Medulla oblongata (tissue), 1 donor: ENCODE results near the gene KRT9.

Experiments used
- DNase-seq: peaks from one replicate; pipeline ENCODE4 v3.0.0-alpha.2; 2015; ENCODE audit errors: extremely low spot score

Gene KRT9

DNA sequence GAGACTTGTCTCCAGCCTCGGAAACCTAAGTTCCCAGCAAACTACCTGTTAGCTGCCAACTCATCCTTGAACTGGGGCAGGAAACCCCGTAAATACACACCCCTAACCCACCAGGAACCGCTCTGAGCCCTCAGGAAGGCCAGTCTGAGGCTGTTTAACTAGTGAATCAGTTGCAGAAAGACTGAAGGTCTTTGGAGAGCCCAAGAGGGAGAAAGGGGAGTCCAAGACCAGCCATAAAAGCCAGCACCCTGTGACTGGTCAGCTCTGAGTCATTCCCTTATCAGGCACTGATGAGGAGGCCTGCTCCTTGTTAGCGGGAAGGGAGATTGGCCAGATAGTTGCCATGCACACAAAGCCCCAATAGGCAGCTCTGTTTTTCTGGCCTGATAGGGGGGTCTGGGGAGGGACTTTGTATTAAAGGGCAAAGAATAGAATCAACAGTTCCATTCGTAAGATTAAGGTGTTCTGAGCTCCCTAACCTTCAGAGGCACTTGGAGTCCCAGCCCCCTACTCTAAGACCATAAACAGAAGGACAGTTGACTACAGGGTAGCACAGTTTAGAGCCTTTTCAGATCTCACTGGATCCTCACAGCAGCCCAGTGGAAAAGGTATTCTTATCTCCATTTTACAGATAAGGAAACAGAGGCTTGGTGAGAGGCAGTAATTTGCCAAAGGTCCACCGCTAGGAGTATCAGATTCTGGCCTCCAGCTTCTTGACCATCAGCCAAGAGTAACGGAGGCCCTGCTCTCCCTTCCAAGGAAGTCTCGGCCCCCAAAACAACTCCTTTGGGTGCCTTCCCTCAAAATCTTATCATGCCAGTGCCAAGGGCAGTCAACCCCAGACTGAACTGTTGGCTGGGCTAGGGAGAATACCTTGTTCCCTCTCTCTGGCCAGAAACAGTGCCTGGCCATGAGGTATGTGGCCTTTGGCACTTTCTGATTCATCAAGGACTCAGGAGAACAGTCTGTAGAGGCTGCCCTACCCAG is 41.5 kb downstream of the KRT9 start:
- DNase-seq, result no peak

GRCh38 chr17:41529491-41529915 is 42.4 kb downstream of the KRT9 start:
- no peak for DNase-seq

GRCh38 chr17:41528959-41529353 is 42.9 kb downstream of the KRT9 start:
- DNase-seq, result no peak

- DNase-seq, result no peak
Measured at GRCh38 chr17:41527063-41528023, 44.5 kb downstream of the KRT9 start.

DNA sequence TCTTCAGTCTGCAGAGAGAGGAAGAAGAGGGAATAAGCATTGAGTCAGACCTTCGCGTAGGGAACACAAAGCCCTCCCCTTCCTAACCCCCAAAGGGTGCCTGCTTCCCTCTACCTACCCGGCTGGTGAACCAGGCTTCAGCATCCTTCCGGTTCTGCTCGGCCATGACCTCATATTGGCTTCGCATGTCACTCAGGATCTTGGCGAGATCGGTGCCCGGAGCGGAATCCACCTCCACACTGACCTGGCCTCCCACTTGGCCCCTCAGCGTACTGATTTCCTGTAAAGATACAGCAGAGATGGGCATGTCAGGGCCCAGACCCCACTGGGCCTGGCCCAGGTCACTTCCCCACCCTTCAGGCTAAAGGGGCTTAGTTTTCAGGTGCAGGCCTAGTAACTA is 47.6 kb downstream of the KRT9 start:
- no peak for DNase-seq

DNA sequence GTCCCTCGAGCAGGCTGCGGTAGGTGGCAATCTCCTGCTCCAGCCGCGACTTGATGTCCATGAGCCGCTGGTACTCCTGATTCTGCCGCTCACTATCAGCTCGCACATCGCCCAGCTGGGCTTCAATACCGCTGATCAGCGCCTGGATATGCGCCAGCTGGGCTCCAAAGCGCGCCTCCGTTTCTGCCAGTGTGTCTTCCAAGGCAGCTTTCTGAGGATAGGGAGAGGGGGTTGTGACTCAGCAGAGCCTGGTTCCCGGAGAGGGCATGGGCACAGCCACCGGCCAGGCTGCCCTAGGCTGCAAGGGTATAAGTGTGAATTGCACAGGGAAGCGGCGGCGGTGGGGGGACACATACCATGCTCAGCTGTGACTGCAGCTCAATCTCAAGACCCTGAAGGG is 48.1 kb downstream of the KRT9 start:
- no peak for DNase-seq

DNA sequence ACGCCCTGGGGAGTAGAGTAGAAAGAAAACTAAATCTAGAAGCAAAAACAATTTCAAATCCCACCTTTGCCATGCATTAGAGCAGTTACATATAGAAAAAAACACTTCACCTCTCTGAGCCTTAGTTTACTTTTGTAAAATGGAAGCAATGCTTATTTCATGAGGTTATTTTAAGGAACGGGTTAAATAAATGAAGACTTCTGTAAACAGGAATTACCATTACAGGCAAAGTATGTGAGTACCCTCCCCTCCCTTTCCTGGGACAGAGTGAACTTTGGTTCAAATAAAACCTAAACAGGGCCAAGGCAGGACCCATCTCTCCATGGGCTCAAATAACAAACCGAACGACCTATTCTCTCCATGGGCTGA is 48.6 kb downstream of the KRT9 start:
- no peak for DNase-seq

DNA sequence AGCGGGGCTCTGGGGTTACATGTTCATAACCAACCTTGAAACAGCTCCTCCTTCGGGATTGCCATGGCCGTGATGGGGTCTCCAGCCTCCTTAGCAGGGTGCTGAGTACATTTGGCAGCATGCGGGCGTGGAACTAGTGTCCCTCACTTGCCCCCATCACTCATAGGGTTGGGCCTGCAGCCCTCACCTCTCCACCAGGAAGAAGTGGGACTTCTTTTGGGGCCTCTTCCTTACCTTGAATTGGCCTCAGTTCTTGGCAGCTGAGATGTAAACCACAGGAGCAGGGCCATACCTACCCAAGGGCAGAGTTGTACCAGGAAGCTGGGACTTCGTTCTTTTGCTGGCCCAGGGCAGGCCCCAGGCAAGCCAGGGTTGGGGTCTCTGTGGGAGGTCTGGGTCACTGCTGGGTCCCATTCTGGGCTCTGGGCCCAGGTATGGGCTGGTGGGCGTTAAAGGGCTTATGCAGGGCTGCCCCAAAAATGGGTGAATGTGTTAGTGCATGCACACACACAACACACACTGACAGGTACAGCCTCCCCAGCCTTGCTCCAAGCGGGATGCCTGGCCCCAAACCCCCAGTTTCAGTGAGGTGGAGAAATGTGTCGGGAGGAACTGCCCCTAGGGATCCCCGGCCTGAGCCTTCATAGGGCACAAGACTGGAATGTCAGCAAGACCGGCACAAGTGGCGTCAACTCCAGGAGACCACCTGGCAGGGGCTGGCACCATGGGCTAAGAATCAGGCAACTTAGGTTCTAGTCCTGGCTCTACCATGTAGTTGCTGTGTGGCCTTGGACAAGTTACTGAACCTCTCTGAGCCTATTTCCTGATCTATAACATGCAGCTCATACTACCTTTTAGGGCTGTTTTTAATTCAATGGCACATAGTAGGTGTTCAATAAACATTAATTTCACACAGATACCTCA is 49.3 kb downstream of the KRT9 start:
- no peak for DNase-seq

- DNase-seq, result no peak
Measured at GRCh38 chr17:41521574-41522261, 50.1 kb downstream of the KRT9 start.

GRCh38 chr17:41520821-41521521 is 50.9 kb downstream of the KRT9 start:
- no peak for DNase-seq

- DNase-seq, result no peak
Measured at GRCh38 chr17:41519501-41520224, 52.2 kb downstream of the KRT9 start.

DNA sequence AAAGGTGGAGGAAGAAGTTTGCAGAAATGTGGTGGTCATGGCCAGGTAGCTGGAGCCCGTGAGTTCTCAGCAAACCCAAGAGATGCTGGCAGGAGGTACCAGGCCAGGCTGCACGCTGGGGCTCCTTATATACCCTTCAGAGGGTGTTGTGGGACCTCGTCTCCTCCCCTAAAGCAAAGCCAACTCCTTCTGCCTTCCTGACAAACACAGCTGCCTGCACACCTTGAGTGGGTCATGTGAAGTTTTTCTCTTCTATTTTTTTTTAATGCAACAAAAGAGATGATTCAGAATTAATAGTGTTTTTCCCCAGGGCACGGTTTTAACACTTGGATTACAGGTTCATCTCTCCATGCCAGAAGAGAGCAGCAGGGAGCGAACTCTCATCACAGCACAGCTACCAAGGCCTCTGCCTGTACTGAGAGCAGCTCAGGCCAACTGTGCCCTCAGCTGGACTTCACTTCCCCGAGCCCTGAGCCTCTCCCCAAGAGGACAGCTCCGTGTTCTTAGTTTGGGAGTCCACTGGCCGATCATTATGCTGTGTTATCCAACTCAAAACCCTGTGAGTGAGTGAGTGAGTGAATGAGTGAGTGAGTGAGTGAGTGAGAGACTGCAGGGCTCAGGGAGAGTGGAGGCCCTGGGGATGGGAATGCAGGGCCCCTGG is 52.9 kb downstream of the KRT9 start, which contains the start of gene KRT15:
Gene KRT15 (minus strand): TSS at position 102 of the 661 bp plus-strand sequence. CDS start 63 bp downstream, at position 39.
- DNase-seq, result no peak

GRCh38 chr17:41518031-41518430 is 53.8 kb downstream of the KRT9 start:
- no peak for DNase-seq

GRCh38 chr17:41516830-41517283 is 55.0 kb downstream of the KRT9 start:
- no peak for DNase-seq

GRCh38 chr17:41516147-41516829 is 55.6 kb downstream of the KRT9 start:
- no peak for DNase-seq
